ENCODE data around the gene COQ8B.

COQ8B gene

DNA sequence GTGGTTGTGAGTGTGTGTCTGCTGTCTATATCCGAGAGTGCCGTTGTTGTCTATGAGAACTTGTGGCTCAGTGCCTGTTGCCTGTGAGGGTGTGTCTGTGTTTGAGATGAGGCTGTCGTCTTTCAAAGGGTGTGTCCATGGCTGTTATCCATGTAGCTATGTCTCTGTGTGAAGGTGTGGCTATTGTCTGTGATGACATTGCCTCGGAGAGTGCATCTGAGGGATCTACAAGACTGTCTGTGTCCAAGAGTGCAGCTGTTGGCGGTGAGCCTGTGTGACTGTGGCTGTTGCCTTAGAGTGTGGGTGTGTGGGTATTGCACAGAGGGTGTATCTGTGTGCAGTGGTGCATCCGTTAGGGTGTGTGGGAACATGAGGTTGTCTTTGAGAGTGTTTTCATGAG is 31.1 kb downstream of the COQ8B start:
- TF ChIP-seq, protein P1, sequence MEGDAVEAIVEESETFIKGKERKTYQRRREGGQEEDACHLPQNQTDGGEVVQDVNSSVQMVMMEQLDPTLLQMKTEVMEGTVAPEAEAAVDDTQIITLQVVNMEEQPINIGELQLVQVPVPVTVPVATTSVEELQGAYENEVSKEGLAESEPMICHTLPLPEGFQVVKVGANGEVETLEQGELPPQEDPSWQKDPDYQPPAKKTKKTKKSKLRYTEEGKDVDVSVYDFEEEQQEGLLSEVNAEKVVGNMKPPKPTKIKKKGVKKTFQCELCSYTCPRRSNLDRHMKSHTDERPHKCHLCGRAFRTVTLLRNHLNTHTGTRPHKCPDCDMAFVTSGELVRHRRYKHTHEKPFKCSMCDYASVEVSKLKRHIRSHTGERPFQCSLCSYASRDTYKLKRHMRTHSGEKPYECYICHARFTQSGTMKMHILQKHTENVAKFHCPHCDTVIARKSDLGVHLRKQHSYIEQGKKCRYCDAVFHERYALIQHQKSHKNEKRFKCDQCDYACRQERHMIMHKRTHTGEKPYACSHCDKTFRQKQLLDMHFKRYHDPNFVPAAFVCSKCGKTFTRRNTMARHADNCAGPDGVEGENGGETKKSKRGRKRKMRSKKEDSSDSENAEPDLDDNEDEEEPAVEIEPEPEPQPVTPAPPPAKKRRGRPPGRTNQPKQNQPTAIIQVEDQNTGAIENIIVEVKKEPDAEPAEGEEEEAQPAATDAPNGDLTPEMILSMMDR (IDR thresholded peaks at IDR 0.05): no peak
- no peak for TF ChIP-seq ZFX (IDR thresholded peaks at IDR 0.05; ENCODE audit: borderline replicate concordance)
- H3K27ac ChIP-seq: no peak overlapping the region

DNA sequence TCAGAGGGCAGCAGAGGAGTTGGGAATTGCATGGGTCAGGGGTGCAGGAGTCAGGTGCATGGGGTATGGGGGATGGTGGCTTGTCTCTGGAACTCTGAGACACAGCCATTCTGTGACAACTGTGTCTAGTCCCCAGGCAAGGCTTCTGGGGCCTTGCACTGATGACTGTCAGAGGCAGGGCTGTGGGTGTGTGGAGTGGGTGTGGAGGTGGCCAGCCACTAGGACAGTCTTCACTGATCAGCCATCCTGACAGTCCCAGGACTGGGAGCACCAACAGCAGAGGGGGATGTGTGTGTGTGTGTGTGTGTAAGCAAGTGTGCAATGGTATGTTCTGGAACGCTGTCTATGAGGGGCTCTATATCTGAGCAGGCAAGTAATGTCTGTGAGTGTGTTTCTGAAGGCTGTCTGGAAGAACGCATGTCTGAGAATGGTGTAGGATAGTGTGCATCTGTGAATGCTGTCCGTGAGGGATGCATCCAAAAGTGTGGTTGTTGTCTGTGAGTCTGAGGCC is 31.6 kb downstream of the COQ8B start:
- TF ChIP-seq, protein P1 (IDR thresholded peaks at IDR 0.05): no peak
- TF ChIP-seq ZFX (IDR thresholded peaks at IDR 0.05; ENCODE audit: borderline replicate concordance): no peak
- H3K27ac ChIP-seq: no peak overlapping the region

DNA sequence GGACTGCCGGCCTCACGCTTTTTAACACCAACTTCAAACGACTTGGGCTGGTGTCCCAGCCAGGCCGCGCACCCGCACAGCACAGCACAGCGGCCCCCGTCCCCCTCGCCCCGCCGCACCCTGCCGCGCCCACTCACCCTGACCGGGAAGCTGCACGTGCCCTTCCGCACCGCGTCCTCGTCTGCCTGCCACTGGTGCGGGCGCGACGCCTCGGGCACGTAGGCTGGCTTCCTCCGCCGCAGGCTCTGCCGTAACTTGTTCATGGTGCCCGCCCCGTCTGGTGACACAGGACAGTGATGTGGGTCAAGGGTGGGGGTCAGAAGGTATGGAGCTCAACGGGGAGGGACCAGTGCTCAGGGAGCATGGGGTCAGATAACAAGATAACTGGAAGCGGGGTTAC is 32.4 kb downstream of the COQ8B start:
- no peak for TF ChIP-seq ZFX (IDR thresholded peaks at IDR 0.05; ENCODE audit: borderline replicate concordance)
- TF ChIP-seq, protein P1 (IDR thresholded peaks at IDR 0.05): no peak

DNA sequence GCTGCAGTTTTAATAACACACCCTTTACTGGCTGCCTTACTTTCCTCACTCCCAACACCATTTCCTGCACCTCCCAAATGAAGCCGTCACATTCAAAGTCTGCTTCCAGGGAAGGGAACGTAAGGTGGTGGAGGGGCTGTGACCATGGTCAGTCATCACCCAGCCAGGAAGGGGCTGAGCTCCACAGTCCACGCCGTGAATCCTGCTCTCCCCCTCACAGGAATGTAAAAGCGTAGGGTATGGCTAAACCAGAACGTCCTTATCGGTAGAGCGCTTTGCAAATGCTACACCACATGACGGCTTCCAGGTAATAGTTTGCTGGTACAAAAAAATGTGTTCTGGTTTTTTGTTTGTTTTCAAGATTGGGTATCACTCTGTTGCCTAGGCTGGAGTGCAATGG is 33.2 kb downstream of the COQ8B start:
- no peak overlapping the region for H3K27ac ChIP-seq
- TF ChIP-seq, protein P1 (IDR thresholded peaks at IDR 0.05): no peak
- TF ChIP-seq ZFX (IDR thresholded peaks at IDR 0.05; ENCODE audit: borderline replicate concordance): no peak

More for the DNA sequence above, 32.4 kb downstream of the COQ8B start:
- H3K27ac ChIP-seq: no peak overlapping the region

DNA sequence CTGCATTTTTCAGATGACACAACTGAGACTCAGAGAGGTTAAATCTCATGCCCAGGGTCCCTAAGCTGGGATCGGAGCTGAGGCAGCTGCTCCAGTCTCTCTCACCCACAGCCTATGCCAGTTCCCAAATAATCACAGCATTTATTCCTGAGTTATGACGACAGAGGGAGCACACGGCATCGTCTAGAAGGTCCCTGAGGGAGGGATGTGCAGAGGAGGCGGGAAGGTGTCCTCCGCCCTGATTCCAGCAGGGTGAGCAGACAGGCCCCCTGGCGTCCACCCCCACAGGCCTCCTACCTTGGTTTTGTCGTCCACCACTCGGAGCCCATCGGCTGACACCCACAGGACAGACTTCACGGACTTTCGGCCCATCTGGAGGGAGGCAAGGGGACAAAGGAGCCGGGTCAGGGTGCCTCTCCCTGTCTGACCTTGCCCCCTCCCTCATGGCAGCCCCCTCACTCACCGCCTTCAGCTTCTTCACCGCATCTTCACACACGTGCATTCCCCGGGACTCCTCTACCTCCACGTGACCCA is 34.2 kb downstream of the COQ8B start:
- TF ChIP-seq ZFX (IDR thresholded peaks at IDR 0.05; ENCODE audit: borderline replicate concordance): no peak
- TF ChIP-seq, protein P1 (IDR thresholded peaks at IDR 0.05): no peak
- no peak overlapping the region for H3K27ac ChIP-seq

DNA sequence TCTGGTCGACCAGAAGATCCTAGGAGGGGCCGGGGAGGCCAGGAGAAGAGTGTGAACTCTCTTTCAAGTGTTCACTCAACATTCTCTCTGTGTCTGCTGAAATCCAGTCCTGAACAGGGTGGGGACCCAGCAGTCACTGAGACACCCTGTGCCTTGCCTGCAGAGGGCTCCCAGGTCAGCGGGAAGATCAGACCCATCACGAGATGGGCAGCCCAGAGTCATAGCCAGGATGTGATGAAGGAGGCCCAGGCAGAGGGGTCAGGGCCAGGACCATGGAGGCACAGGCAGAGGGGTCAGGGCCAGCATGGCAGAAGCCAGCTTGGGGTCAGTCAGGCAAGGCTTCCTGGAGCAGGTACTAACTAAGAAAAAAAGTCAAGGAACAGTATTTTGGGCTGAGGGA is 35.6 kb downstream of the COQ8B start:
- no peak overlapping the region for H3K27ac ChIP-seq
- TF ChIP-seq ZFX (IDR thresholded peaks at IDR 0.05; ENCODE audit: borderline replicate concordance): no peak
- TF ChIP-seq, protein P1 (IDR thresholded peaks at IDR 0.05): no peak

DNA sequence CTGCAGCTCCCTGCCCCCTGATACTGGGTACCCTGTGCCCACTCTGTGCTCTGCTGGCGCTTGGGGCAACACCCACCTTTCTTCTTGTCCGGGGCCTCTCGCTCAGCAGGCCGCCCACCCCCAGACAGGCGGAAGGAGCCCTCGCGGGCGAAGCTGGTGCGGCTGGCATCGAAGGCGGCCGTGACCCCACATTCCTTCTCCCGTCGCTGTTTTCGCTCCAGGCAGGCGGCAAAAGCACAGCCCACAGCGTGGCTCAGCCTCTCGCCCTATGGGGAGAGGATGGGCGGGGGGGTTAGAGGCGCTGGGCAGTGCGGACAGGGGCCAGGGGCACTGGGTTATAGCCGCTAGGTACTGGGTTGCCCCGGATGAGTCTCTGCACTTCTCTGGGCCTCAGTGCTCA is 39.5 kb downstream of the COQ8B start:
- no peak overlapping the region for H3K27ac ChIP-seq
- TF ChIP-seq, protein P1 (IDR thresholded peaks at IDR 0.05): no peak
- TF ChIP-seq ZFX (IDR thresholded peaks at IDR 0.05; ENCODE audit: borderline replicate concordance): no peak
